ELR (cell line): ENCODE results near the gene PGLYRP2.
"Not testable (repeated sequence)": the region's sequence is repeated elsewhere in the genome, so short reads cannot be mapped to it uniquely, and the experiment has no call there.

Experiments
- DNase-seq: peaks from one replicate; pipeline ENCODE4 v3.0.0-alpha.2; 2015; ENCODE audit warnings: low read depth

The PGLYRP2 gene

GRCh38 chr19:15487038-15487437, 7.7 kb upstream of the PGLYRP2 start:
- DNase-seq: no peak

- DNase-seq: not testable (repeated sequence)
These were observed 6.5 kb upstream of the PGLYRP2 start for GRCh38 chr19:15485768-15486167.

GRCh38 chr19:15480996-15481395, 1.7 kb upstream of the PGLYRP2 start:
- DNase-seq: not testable (repeated sequence)

DNA sequence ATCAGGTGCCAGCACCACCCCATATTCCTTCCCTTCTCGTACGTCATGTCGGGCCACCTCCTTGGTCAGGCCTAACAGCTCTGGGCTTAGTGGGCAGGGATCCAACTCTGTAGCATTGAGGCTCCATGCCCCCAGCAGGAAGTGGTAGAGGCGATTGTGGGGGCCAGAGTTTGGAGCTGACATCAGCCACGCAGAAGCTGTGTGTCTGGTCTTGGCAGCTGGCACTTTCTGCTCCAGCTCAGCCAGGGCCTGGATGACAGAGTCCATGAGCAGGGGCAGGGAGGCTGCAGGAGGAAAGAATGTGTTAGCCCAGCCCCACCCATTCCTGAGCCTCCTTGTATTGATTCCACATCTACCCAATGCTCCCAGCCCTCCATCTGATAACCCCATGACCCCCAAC, 3.0 kb downstream of the PGLYRP2 start:
- DNase-seq: no peak

- no peak for DNase-seq
These were observed 3.7 kb downstream of the PGLYRP2 start for GRCh38 chr19:15475611-15476010.

DNA sequence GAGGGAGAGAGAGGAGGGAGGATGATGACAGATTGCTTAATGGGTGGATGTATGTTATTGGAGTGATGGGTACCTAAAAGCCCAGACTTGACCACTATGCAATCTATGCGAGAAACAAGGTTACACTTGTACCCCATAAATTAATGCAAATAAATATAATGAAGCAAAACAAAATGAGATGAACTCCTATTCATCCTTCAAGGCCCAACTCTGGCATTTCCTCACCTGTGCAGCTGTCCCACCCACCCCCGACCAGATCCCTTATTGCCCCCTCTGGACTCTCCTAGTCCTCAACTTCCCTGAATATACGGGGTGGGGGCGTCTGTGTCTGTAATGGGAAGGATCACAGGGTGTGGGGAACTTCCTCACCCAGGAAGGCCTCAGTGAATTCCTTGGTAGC, 4.1 kb downstream of the PGLYRP2 start:
- no peak for DNase-seq

- not testable (repeated sequence) for DNase-seq
These were observed 5.5 kb downstream of the PGLYRP2 start for GRCh38 chr19:15473821-15474220.

DNA sequence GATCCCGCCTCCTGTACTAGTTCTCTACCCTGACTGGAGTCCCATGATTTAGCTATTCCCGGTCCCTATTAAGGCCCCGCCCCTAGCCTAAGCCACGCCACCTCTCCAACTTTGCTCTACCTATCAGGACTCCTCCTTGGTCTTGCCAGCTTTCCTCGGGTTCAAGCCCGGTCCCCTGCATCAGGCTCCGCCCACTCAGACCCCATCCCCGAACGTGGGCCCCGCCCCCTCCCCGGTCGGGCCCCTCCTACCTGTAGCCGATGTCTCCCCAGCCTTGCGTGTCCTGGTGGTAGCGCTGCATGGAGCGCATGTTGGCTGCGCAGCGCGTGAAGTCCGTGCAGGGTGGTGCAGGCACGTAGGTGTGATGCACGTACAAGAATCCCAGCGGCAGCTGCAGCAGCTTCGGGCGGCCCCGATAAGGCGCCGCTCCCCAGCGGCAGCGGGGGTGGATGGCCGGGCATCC, 7.6 kb downstream of the PGLYRP2 start:
- DNase-seq: no peak

- no peak for DNase-seq
These were observed 9.6 kb downstream of the PGLYRP2 start for GRCh38 chr19:15469513-15470297.

- DNase-seq: no peak
These were observed 10.4 kb downstream of the PGLYRP2 start for GRCh38 chr19:15468675-15469512.

GRCh38 chr19:15467734-15468214, 11.5 kb downstream of the PGLYRP2 start:
- no peak for DNase-seq

- DNase-seq: peak; percentile 71
These were observed 12.2 kb downstream of the PGLYRP2 start for GRCh38 chr19:15466851-15467733.

- no peak for DNase-seq
These were observed 14.6 kb downstream of the PGLYRP2 start, which contains the start of gene RASAL3 for GRCh38 chr19:15464394-15465385. RASAL3 (minus strand) TSS chr19:15464544; CDS start chr19:15464358, 186 bp downstream.

DNA sequence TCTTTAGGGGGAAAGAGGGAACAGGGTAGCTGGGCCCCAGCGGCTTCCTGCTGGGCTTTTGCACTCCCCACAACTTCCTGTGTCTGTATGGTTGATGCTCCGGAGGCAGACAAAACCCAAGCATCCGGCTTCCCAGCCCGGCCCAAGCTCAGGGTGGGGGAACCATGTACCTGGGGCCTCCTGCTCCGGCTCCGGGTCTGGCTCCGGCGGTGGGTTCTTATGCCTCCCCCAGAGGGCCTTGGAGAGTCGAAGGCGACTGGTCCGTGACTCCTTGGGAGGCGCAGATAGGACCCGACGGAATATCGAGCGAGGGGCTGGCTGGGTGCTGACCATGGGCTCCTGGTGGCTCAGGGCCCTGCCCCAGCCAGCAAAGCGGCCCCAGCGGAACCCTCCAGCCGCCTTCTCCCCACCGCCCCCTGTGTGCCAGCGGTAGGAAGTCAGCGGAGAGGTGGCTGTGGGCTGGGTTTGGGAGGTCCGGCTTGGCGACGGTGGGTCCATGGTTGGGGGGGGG, 15.4 kb downstream of the PGLYRP2 start:
- DNase-seq: no peak

DNA sequence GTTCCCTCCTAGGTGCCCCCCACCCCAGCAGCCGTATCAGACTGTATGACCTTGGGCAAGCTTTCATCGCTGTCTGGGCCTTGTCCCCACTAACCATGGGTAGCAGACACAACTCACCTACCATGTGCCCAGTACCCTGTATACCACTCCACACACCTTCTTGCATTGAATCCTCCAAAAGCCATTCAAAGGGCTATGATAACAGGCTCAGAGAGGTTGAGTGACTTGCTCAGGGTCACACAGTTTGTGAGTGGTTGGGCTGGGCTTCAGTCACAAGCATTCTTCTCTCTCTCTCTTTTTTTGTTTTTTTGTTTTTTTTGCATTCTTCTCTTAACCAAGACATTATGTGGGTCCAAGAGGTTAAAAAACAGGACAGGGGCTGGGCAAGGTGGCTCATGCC, 17.6 kb downstream of the PGLYRP2 start:
- no peak for DNase-seq

DNA sequence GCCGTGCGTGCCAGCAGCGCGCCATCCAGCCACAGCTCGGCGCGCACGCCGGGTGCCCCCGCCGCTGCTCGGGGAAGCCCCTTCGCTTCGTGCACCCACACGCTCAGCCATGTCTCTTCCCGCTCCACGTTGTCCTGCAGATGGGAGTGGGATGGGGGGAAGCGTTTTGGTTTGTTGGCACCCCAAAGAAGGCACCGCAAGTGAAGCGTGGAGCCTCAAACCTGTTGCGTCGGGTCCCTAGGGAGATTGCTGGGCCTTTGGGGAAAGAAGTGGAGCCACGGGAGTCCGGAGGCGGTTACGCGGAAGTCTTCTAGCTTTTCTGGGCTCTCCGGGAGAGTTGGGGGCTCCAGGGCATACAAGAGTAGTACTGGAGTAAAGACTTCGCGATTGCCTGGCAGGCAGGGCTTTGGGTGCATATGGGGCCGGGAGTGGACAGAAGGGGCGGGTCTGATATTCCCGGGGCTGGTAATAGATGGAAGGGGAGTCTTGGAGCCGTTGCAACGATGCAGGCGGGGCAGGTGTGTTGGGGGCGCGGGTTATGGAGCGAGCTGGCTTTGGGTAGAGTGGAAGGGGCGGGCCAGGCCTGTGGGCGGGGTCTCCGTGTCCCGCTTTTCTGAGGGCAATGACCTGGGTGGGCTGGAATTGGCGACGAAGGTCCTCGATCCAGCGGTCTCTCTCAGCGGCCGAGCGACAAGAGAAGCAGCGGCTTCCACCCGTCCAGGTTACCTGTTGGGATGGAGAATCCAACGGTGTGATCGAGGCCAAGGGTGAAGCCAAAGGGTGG, 21.4 kb downstream of the PGLYRP2 start:
- no peak for DNase-seq

DNA sequence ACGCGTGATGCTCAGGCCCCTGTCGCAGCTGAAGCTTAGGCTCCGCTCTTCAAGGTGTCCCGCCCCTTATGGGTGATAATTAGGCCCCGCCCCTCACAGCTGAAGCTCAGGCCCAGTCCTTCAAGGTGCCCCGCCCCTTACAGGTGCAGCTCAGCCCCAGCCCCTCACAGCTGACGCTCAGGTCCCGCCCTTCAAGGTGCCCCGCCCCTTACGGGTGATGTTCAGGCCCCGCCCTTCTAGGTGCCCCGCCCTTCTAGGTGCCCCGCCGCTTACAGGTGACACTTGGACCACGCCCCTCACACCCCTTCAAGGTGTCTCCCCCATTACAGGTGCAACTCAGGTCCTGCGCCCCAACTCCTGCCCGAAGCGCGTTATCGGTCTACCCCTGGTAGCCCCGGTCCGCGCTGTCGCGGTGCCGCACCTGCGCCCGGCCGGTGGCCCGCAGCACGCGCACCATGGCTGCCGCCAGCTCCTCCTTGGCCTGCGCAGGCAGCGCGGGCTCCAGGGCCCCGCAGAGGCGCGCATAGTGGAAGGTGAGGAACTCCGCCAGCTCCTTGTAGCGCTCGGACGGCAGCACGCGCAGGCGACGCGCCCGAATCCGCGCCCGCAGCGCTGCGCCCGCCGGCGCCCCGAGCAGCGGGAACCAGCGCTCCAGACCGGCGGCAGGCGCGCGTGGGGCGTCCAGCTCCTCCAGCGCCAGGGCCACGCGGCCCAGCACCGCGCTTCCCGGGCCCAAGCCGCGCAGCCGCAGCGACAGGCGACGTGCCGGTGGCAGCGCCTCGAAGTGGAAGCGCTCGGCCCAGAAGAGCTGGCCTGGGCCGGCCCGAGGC, 22.2 kb downstream of the PGLYRP2 start:
- no peak for DNase-seq

DNA sequence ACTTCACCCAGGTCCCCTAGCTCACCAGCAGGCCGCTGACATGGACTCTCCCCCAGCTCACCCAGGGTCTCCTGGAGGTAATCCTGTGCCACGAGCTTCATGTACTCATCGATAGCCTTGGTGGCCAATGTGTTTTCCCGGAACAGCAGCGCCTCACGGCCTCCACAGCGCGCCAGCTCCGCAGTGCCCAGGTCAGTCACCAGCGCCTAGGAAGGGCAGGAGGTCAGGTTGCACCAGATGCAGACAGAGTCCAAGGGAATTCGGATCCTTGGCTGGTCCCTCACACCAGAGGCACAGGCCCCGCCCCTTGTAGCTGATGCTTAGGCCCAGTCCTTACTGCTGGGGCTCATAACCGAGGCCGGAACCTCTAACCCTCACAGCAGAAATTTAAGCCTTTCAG, 22.9 kb downstream of the PGLYRP2 start:
- no peak for DNase-seq

DNA sequence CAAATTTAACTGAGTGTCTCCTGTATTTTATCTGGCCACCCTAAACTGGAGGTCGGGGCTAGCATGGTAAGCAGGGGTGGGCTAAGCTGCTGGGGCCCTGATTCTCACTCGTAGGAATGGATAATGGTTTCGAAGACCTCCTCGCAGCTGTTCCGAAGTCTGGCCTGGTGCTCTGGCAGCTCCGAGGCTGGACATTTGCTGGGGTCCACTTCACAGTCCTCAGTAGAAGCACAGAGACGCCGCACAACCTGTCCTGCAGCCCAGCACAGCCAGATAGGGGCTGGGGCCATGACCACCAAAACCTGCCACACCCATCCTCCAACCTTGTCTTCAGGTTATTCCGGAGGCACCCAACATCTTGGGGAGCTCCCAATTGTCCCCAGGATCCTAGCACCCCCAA, 23.3 kb downstream of the PGLYRP2 start:
- DNase-seq: no peak
